H9 (cell line): Measurements from ENCODE around the gene OR2T4. TPM values are rescaled to one million over a fixed set of nuclear protein-coding genes. Genes with fewer than 3 reads are reported as not detected.

Experiments
- DNase-seq: peaks from one replicate; pipeline ENCODE4 v3.0.0-alpha.2; 2017
- H2AFZ ChIP-seq: one replicate; pipeline ENCODE4 v1.6.1; 2013; ENCODE audit warnings: mild to moderate bottlenecking, low read length, control low read depth, moderate library complexity
- H2AK5ac ChIP-seq: 2 replicates; pipeline ENCODE4 v1.6.1; 2013; ENCODE audit warnings: low read length, control low read depth, mixed read lengths; ENCODE audit not compliant: insufficient read length
- H2BK120ac ChIP-seq: one replicate; pipeline ENCODE4 v1.6.1; 2013; ENCODE audit warnings: low read depth, mild to moderate bottlenecking, low read length, control low read depth, inconsistent platforms; ENCODE audit not compliant: poor library complexity, severe bottlenecking
- H2BK12ac ChIP-seq: 2 replicates; pipeline ENCODE4 v1.6.1; 2013; ENCODE audit warnings: low read length, control low read depth, mixed read lengths, low read depth; ENCODE audit not compliant: insufficient read length
- H2BK15ac ChIP-seq: 2 replicates; pipeline ENCODE4 v1.6.1; 2013; ENCODE audit warnings: low read depth, low read length, control low read depth
- H2BK20ac ChIP-seq: one replicate; pipeline ENCODE4 v1.6.1; 2013; ENCODE audit warnings: low read depth, mild to moderate bottlenecking, low read length, control low read depth, inconsistent platforms; ENCODE audit not compliant: poor library complexity, severe bottlenecking
- H2BK5ac ChIP-seq: 2 replicates; pipeline ENCODE4 v1.6.1; 2013; ENCODE audit warnings: low read length, control low read depth, mixed read lengths; ENCODE audit not compliant: insufficient read length
- H3K14ac ChIP-seq: 2 replicates; pipeline ENCODE4 v1.6.1; 2013; ENCODE audit warnings: low read length, control low read depth; ENCODE audit not compliant: insufficient read depth
- H3K18ac ChIP-seq: 2 replicates; pipeline ENCODE4 v1.6.1; 2013; ENCODE audit warnings: low read depth, mild to moderate bottlenecking, mixed read lengths, low read length, control low read depth; ENCODE audit not compliant: insufficient read length
- H3K23ac ChIP-seq: 2 replicates; pipeline ENCODE4 v1.6.1; 2013; ENCODE audit warnings: low read length, control low read depth, mixed read lengths, low read depth; ENCODE audit not compliant: insufficient read length
- H3K23me2 ChIP-seq: 2 replicates; pipeline ENCODE4 v1.6.1; 2013; ENCODE audit warnings: low read depth, mild to moderate bottlenecking, mixed read lengths, low read length, control low read depth; ENCODE audit not compliant: insufficient read length, poor library complexity, severe bottlenecking
- H3K27ac ChIP-seq: 2 replicates; pipeline ENCODE4 v1.5.1; 2013; ENCODE audit warnings: low read length, control low read depth, mixed read lengths, low read depth; ENCODE audit not compliant: insufficient read length
- H3K27me3 ChIP-seq: 2 replicates; pipeline ENCODE4 v1.6.1; 2013; ENCODE audit warnings: low read length, control low read depth, inconsistent platforms; ENCODE audit not compliant: insufficient read depth
- H3K4ac ChIP-seq: 2 replicates; pipeline ENCODE4 v1.6.1; 2013; ENCODE audit warnings: low read depth, mild to moderate bottlenecking, control low read depth, inconsistent platforms, low read length, moderate library complexity
- H3K4me1 ChIP-seq: 2 replicates; pipeline ENCODE4 v1.6.1; 2013; ENCODE audit warnings: low read length, control low read depth, inconsistent platforms; ENCODE audit not compliant: insufficient read depth
- H3K4me2 ChIP-seq: 2 replicates; pipeline ENCODE4 v1.6.1; 2013; ENCODE audit warnings: low read length, control low read depth, mixed read lengths; ENCODE audit not compliant: insufficient read length, insufficient read depth
- H3K56ac ChIP-seq: 2 replicates; pipeline ENCODE4 v1.6.1; 2013; ENCODE audit warnings: low read depth, mild to moderate bottlenecking, mixed read lengths, low read length, control low read depth; ENCODE audit not compliant: insufficient read length
- H3K79me1 ChIP-seq: 2 replicates; pipeline ENCODE4 v1.6.1; 2013; ENCODE audit warnings: low read depth, mild to moderate bottlenecking, moderate library complexity, low read length, control low read depth, inconsistent platforms; ENCODE audit not compliant: insufficient read depth, poor library complexity, severe bottlenecking
- H3K79me2 ChIP-seq: 2 replicates; pipeline ENCODE4 v1.6.1; 2013; ENCODE audit warnings: low read length, control low read depth, inconsistent platforms; ENCODE audit not compliant: insufficient read depth
- H3K9ac ChIP-seq: 2 replicates; pipeline ENCODE4 v1.6.1; 2013; ENCODE audit warnings: low read length, control low read depth, mixed read lengths; ENCODE audit not compliant: insufficient read length; ENCODE audit errors: extremely low read depth
- H3K9me3 ChIP-seq: one replicate; pipeline ENCODE4 v1.6.1; 2013; ENCODE audit warnings: low read depth, low read length, inconsistent platforms; ENCODE audit not compliant: control insufficient read depth
- H3T11ph ChIP-seq: one replicate; pipeline ENCODE4 v1.6.1; 2013; ENCODE audit warnings: mild to moderate bottlenecking, low read length, control low read depth, inconsistent platforms
- H4K20me1 ChIP-seq: one replicate; pipeline ENCODE4 v1.6.1; 2013; ENCODE audit not compliant: control insufficient read depth, insufficient read length, insufficient read depth
- H4K5ac ChIP-seq: 2 replicates; pipeline ENCODE4 v1.6.1; 2013; ENCODE audit warnings: low read depth, mild to moderate bottlenecking, mixed read lengths, low read length, control low read depth; ENCODE audit not compliant: insufficient read length
- H4K8ac ChIP-seq: replicated peaks from 2 replicates; pipeline ENCODE4 v1.6.1; 2013; ENCODE audit warnings: low read length, control low read depth, mixed read lengths, low read depth; ENCODE audit not compliant: insufficient read length
- H4K91ac ChIP-seq: 2 replicates; pipeline ENCODE4 v1.6.1; 2013; ENCODE audit warnings: low read depth, mild to moderate bottlenecking, moderate library complexity, mixed read lengths, low read length, control low read depth; ENCODE audit not compliant: insufficient read length
- H3K27ac Mint-ChIP-seq, 3 experiments: 2 replicates in 2 of 3; 3 replicates in 1 of 3; pipeline ENCODE4 v1.8.0; 2020 to 2021; ENCODE audit warnings: mixed read lengths in 3 of 3, mild to moderate bottlenecking in 1 of 3, moderate library complexity in 1 of 3
- H3K27me3 Mint-ChIP-seq: 2 replicates; pipeline ENCODE4 v1.8.0; 2021; ENCODE audit warnings: low read depth, mild to moderate bottlenecking, moderate library complexity, mixed read lengths
- H3K36me3 Mint-ChIP-seq, 3 experiments: 2 replicates in 2 of 3; 3 replicates in 1 of 3; pipeline ENCODE4 v1.8.0; 2020 to 2021; ENCODE audit warnings: low read depth in 3 of 3, mixed read lengths in 3 of 3; ENCODE audit not compliant: insufficient read depth in 1 of 3
- H3K4me1 Mint-ChIP-seq, 2 experiments: 2 replicates each; pipeline ENCODE4 v1.8.0; 2020; ENCODE audit warnings: mixed read lengths in 2 of 2
- H3K4me3 Mint-ChIP-seq, 2 experiments: 2 replicates in 1 of 2; 3 replicates in 1 of 2; pipeline ENCODE4 v1.8.0; 2020 to 2021; ENCODE audit warnings: mild to moderate bottlenecking in 2 of 2, mixed read lengths in 2 of 2, moderate library complexity in 1 of 2
- H3K9me3 Mint-ChIP-seq, 2 experiments: 2 replicates in 1 of 2; 3 replicates in 1 of 2; pipeline ENCODE4 v1.8.0; 2020; ENCODE audit warnings: mild to moderate bottlenecking in 2 of 2, mixed read lengths in 2 of 2, moderate library complexity in 1 of 2
- CTCF ChIP-seq: fragments of 200-600 bp; sonication (generic); conservative IDR thresholded peaks from 3 replicates; pipeline ENCODE4 v1.8.0; 2021; ENCODE audit warnings: antibody characterized with exemption, mild to moderate bottlenecking
- WGBS: extraction: QIAGEN DNeasy Blood & Tissue Kit; methylation state at CpG from one replicate; pipeline ENCODE4 v1.1.7; 2013; ENCODE audit warnings: missing lambda C conversion rate, low lambda C conversion rate, mixed read lengths; ENCODE audit not compliant: insufficient read length; ENCODE audit errors: extremely low coverage; 5-methylcytosine and 5-hydroxymethylcytosine counted together
- total RNA-seq: library from RNA; stranded (reverse); gene quantifications from 2 replicates; pipeline ENCODE4 v1.2.1, GENCODE V29; 2021

The OR2T4 gene
- total RNA-seq, 1 experiment from 2014 or later, result not detected

DNA sequence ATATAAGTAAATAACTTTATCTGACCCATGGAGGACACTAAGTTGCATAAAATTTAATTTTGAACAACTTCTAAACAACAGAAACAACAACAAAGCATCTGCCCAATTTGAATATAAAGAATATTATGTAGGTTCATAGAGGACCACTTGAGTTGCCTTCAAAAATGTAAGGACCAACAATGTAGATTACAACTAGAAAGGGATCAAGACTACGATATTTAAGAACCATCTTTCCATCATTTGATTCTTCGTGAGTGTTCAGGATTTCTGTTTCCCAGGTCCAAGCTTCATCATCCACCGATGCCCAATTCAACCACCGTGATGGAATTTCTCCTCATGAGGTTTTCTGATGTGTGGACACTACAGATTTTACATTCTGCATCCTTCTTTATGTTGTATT lies 13.0 kb upstream of the OR2T4 start, which contains the start of gene OR14C36:
TSS of gene OR14C36 (plus strand) at position 301 of the 400 bp plus-strand sequence. CDS start at position 301, 0 bp downstream.
- Histone ChIP-seq H2BK12ac (no peak within 1 kb of the TSS), H3K27me3 (no peaks in the 10 kb centered on the region; the same call in 1 of the 2 replicates), H3K27ac (no peak within 1 kb of the TSS), H4K5ac (no peak within 1 kb of the TSS), H3K56ac (no peak within 1 kb of the TSS), H4K91ac (no peak within 1 kb of the TSS), H3K79me2 (no peaks in the 10 kb centered on the region), H3K4me1 (no peaks in the 10 kb centered on the region), H2AFZ (no peak within 1 kb of the TSS), H2BK120ac (no peak within 1 kb of the TSS), H4K8ac (no peak within 1 kb of the TSS), H3K9ac (no peak within 1 kb of the TSS), H4K20me1 (no peaks in the 10 kb centered on the region), H2BK5ac (no peak within 1 kb of the TSS), H3T11ph (no peak within 1 kb of the TSS), H2BK15ac (no peak within 1 kb of the TSS; the same call in 1 of the 2 replicates), H3K9me3 (peaks cover 63% of the 10 kb centered on the region), H2AK5ac (no peak within 1 kb of the TSS), H3K79me1 (no peaks in the 10 kb centered on the region), H3K4ac (no peak within 1 kb of the TSS), H3K23me2 (no peaks in the 10 kb centered on the region), H3K4me2 (no peak within 1 kb of the TSS), H2BK20ac (no peak within 1 kb of the TSS), H3K14ac (no peak within 1 kb of the TSS), H3K18ac (no peak within 1 kb of the TSS), H3K23ac (no peak within 1 kb of the TSS)
- Mint-ChIP-seq H3K9me3 (peaks cover 71 to 79% of the 10 kb centered on the region in 2 experiments), H3K36me3 (peaks cover 0 to 17% (median 0%) of the 10 kb centered on the region in 3 experiments; a peak in 3 of 7 replicates), H3K27ac (no peak within 1 kb of the TSS), H3K27me3 (no peaks in the 10 kb centered on the region), H3K4me1 (no peaks in the 10 kb centered on the region), H3K4me3 (no peak within 1 kb of the TSS)
- no peak for DNase-seq
- WGBS, result no CpG with 5 or more reads among the region's 4 CpGs
- TF ChIP-seq CTCF, result no peak
